ENCODE results near the gene TMEM209.
"Not testable (repeated sequence)": the region's sequence is repeated elsewhere in the genome, so short reads cannot be mapped to it uniquely, and the experiment has no call there.

Gene TMEM209

GRCh38 chr7:130131964-130132875 is 73.0 kb downstream of the TMEM209 start:
- no peak for DNase-seq (ENCODE audit: low read depth)
- H3K9ac ChIP-seq (ENCODE audit: low read length), result no peak overlapping the region
- H3K4me3 ChIP-seq (ENCODE audit: low read length), result no peak overlapping the region
- peaks cover 20% of the 10 kb centered on the region for H3K4me1 ChIP-seq (ENCODE audit: control insufficient read depth, insufficient read depth, low read length)
- peaks cover 71% of the 10 kb centered on the region for H3K36me3 ChIP-seq (ENCODE audit: control insufficient read depth, insufficient read depth, low read length, severe bottlenecking)
- H3K27me3 ChIP-seq (replicated peaks; ENCODE audit: control insufficient read depth, insufficient read depth, low read length), result no peaks in the 10 kb centered on the region
- no peaks in the 10 kb centered on the region for H3K9me3 ChIP-seq (ENCODE audit: control insufficient read depth, low read length)

- Histone ChIP-seq H3K4me1 (ENCODE audit: control insufficient read depth, insufficient read depth, low read length) (peaks cover 22% of the 10 kb centered on the region), H3K4me3 (ENCODE audit: low read length) (no peak overlapping the region), H3K9me3 (ENCODE audit: control insufficient read depth, low read length) (no peaks in the 10 kb centered on the region), H3K27me3 (replicated peaks; ENCODE audit: control insufficient read depth, insufficient read depth, low read length) (no peaks in the 10 kb centered on the region), H3K9ac (ENCODE audit: low read length) (no peak overlapping the region), H3K36me3 (ENCODE audit: control insufficient read depth, insufficient read depth, low read length, severe bottlenecking) (peaks cover 68% of the 10 kb centered on the region)
- DNase-seq (ENCODE audit: low read depth), result no peak
Observed at GRCh38 chr7:130131191-130131834, 73.9 kb downstream of the TMEM209 start.

- no peaks in the 10 kb centered on the region for H3K27me3 ChIP-seq (replicated peaks; ENCODE audit: control insufficient read depth, insufficient read depth, low read length)
- H3K4me3 ChIP-seq (ENCODE audit: low read length), result no peak overlapping the region
- H3K9ac ChIP-seq (ENCODE audit: low read length), result no peak overlapping the region
- peaks cover 22% of the 10 kb centered on the region for H3K4me1 ChIP-seq (ENCODE audit: control insufficient read depth, insufficient read depth, low read length)
- no peaks in the 10 kb centered on the region for H3K9me3 ChIP-seq (ENCODE audit: control insufficient read depth, low read length)
- no peak for DNase-seq (ENCODE audit: low read depth)
- peaks cover 67% of the 10 kb centered on the region for H3K36me3 ChIP-seq (ENCODE audit: control insufficient read depth, insufficient read depth, low read length, severe bottlenecking)
Observed at GRCh38 chr7:130129011-130129411, 76.2 kb downstream of the TMEM209 start.

- peak overlapping the region; percentile 31 for H3K4me3 ChIP-seq (ENCODE audit: low read length)
- no peaks in the 10 kb centered on the region for H3K27me3 ChIP-seq (replicated peaks; ENCODE audit: control insufficient read depth, insufficient read depth, low read length)
- DNase-seq (ENCODE audit: low read depth), result peak; percentile 84
- peak overlapping the region; percentile 7 for H3K9ac ChIP-seq (ENCODE audit: low read length)
- no peaks in the 10 kb centered on the region for H3K9me3 ChIP-seq (ENCODE audit: control insufficient read depth, low read length)
- H3K36me3 ChIP-seq (ENCODE audit: control insufficient read depth, insufficient read depth, low read length, severe bottlenecking), result peaks cover 67% of the 10 kb centered on the region
- H3K4me1 ChIP-seq (ENCODE audit: control insufficient read depth, insufficient read depth, low read length), result peaks cover 22% of the 10 kb centered on the region
Observed at GRCh38 chr7:130127821-130128317, 77.3 kb downstream of the TMEM209 start.

- no peak for DNase-seq (ENCODE audit: low read depth)
- Histone ChIP-seq H3K9me3 (ENCODE audit: control insufficient read depth, low read length) (no peaks in the 10 kb centered on the region), H3K36me3 (ENCODE audit: control insufficient read depth, insufficient read depth, low read length, severe bottlenecking) (peaks cover 67% of the 10 kb centered on the region), H3K4me1 (ENCODE audit: control insufficient read depth, insufficient read depth, low read length) (peaks cover 22% of the 10 kb centered on the region), H3K27me3 (replicated peaks; ENCODE audit: control insufficient read depth, insufficient read depth, low read length) (no peaks in the 10 kb centered on the region), H3K9ac (ENCODE audit: low read length) (no peak overlapping the region), H3K4me3 (ENCODE audit: low read length) (peak overlapping the region; percentile 31)
Observed at GRCh38 chr7:130127404-130127803, 77.8 kb downstream of the TMEM209 start.

- Histone ChIP-seq H3K4me1 (ENCODE audit: control insufficient read depth, insufficient read depth, low read length) (peaks cover 22% of the 10 kb centered on the region), H3K36me3 (ENCODE audit: control insufficient read depth, insufficient read depth, low read length, severe bottlenecking) (peaks cover 67% of the 10 kb centered on the region)
- not testable (repeated sequence) for DNase-seq (ENCODE audit: low read depth); H3K9ac ChIP-seq (ENCODE audit: low read length); H3K27me3 ChIP-seq (replicated peaks; ENCODE audit: control insufficient read depth, insufficient read depth, low read length); H3K9me3 ChIP-seq (ENCODE audit: control insufficient read depth, low read length); H3K4me3 ChIP-seq (ENCODE audit: low read length)
Observed at GRCh38 chr7:130126840-130127239, 78.4 kb downstream of the TMEM209 start.

- no peaks in the 10 kb centered on the region for H3K9me3 ChIP-seq (ENCODE audit: control insufficient read depth, low read length)
- no peak overlapping the region for H3K4me3 ChIP-seq (ENCODE audit: low read length)
- H3K9ac ChIP-seq (ENCODE audit: low read length), result no peak overlapping the region
- no peaks in the 10 kb centered on the region for H3K27me3 ChIP-seq (replicated peaks; ENCODE audit: control insufficient read depth, insufficient read depth, low read length)
- no peak for DNase-seq (ENCODE audit: low read depth)
- peaks cover 22% of the 10 kb centered on the region for H3K4me1 ChIP-seq (ENCODE audit: control insufficient read depth, insufficient read depth, low read length)
- H3K36me3 ChIP-seq (ENCODE audit: control insufficient read depth, insufficient read depth, low read length, severe bottlenecking), result peaks cover 66% of the 10 kb centered on the region
Observed at GRCh38 chr7:130124711-130125110, 80.5 kb downstream of the TMEM209 start.

GRCh38 chr7:130123501-130123900 is 81.7 kb downstream of the TMEM209 start:
- Histone ChIP-seq H3K9me3 (ENCODE audit: control insufficient read depth, low read length) (no peaks in the 10 kb centered on the region), H3K36me3 (ENCODE audit: control insufficient read depth, insufficient read depth, low read length, severe bottlenecking) (peaks cover 59% of the 10 kb centered on the region), H3K27me3 (replicated peaks; ENCODE audit: control insufficient read depth, insufficient read depth, low read length) (no peaks in the 10 kb centered on the region), H3K4me3 (ENCODE audit: low read length) (no peak overlapping the region), H3K9ac (ENCODE audit: low read length) (no peak overlapping the region), H3K4me1 (ENCODE audit: control insufficient read depth, insufficient read depth, low read length) (peaks cover 15% of the 10 kb centered on the region)
- no peak for DNase-seq (ENCODE audit: low read depth)

- Histone ChIP-seq H3K36me3 (ENCODE audit: control insufficient read depth, insufficient read depth, low read length, severe bottlenecking) (peaks cover 42% of the 10 kb centered on the region), H3K9me3 (ENCODE audit: control insufficient read depth, low read length) (no peaks in the 10 kb centered on the region), H3K4me3 (ENCODE audit: low read length) (no peak overlapping the region), H3K27me3 (replicated peaks; ENCODE audit: control insufficient read depth, insufficient read depth, low read length) (no peaks in the 10 kb centered on the region), H3K9ac (ENCODE audit: low read length) (no peak overlapping the region), H3K4me1 (ENCODE audit: control insufficient read depth, insufficient read depth, low read length) (no peaks in the 10 kb centered on the region)
- no peak for DNase-seq (ENCODE audit: low read depth)
Observed at GRCh38 chr7:130118801-130119200, 86.4 kb downstream of the TMEM209 start.

GRCh38 chr7:130118294-130118693 is 86.9 kb downstream of the TMEM209 start:
- no peak overlapping the region for H3K4me3 ChIP-seq (ENCODE audit: low read length)
- H3K36me3 ChIP-seq (ENCODE audit: control insufficient read depth, insufficient read depth, low read length, severe bottlenecking), result peaks cover 37% of the 10 kb centered on the region
- no peaks in the 10 kb centered on the region for H3K4me1 ChIP-seq (ENCODE audit: control insufficient read depth, insufficient read depth, low read length)
- DNase-seq (ENCODE audit: low read depth), result no peak
- no peaks in the 10 kb centered on the region for H3K9me3 ChIP-seq (ENCODE audit: control insufficient read depth, low read length)
- H3K27me3 ChIP-seq (replicated peaks; ENCODE audit: control insufficient read depth, insufficient read depth, low read length), result no peaks in the 10 kb centered on the region
- no peak overlapping the region for H3K9ac ChIP-seq (ENCODE audit: low read length)

GRCh38 chr7:130114776-130115175 is 90.4 kb downstream of the TMEM209 start:
- Histone ChIP-seq H3K9me3 (ENCODE audit: control insufficient read depth, low read length) (no peaks in the 10 kb centered on the region), H3K27me3 (replicated peaks; ENCODE audit: control insufficient read depth, insufficient read depth, low read length) (no peaks in the 10 kb centered on the region), H3K36me3 (ENCODE audit: control insufficient read depth, insufficient read depth, low read length, severe bottlenecking) (peaks cover 6% of the 10 kb centered on the region), H3K9ac (ENCODE audit: low read length) (no peak overlapping the region), H3K4me1 (ENCODE audit: control insufficient read depth, insufficient read depth, low read length) (no peaks in the 10 kb centered on the region), H3K4me3 (ENCODE audit: low read length) (no peak overlapping the region)
- no peak for DNase-seq (ENCODE audit: low read depth)
